NCI-H2196 treated with DMSO at 0.1 percent for 48 hours (cell line): ENCODE data around the gene HERC4.
A peak's percentile ranks its signal among the peaks of the same experiment; 100 is the strongest.

ENCODE experiments used
- DNase-seq: peaks from one replicate; lab custom pipeline; 2025; ENCODE audit not compliant: unreplicated experiment; lab: John Stamatoyannopoulos, UW

HERC4 gene

GRCh38 chr10:68074775-68075549 is at the start of gene HERC4:
Gene HERC4 (minus strand): TSS chr10:68075283. CDS start chr10:68073108, 2,175 bp downstream.
- DNase-seq, result peak; percentile 65

GRCh38 chr10:68124718-68125117 is 49.6 kb upstream of the HERC4 start:
- no peak for DNase-seq

- no peak for DNase-seq
These were observed 46.8 kb upstream of the HERC4 start for GRCh38 chr10:68121852-68122251.

DNA sequence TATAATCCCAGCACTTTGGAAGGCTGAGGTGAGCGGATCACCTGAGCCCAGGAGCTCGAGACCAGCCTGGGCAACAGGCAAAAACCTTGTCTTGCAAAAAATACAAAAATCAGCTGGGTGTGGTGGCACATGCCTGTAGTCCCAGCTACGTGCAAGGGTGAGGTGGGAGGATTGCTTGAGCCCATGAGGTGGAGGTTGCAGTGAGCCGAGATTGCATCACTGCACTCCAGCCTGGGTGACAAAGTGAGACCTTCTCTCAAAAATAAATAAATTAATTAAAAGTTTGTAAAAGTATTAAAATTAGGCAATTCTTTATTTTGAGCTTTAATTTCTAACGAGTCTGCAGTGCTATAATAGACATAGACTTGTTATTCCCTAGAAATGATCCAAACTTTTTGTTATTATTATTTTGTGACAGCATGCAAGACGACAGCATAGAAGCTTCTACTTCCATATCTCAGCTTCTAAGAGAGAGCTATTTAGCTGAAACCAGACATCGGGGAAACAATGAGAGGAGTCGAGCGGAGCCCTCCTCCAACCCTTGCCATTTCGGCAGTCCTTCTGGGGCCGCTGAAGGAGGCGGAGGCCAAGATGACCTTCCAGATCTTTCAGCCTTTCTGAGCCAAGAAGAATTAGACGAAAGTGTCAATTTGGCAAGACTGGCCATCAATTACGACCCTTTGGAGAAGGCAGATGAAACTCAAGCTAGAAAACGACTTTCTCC is 46.1 kb upstream of the HERC4 start:
- no peak for DNase-seq

DNA sequence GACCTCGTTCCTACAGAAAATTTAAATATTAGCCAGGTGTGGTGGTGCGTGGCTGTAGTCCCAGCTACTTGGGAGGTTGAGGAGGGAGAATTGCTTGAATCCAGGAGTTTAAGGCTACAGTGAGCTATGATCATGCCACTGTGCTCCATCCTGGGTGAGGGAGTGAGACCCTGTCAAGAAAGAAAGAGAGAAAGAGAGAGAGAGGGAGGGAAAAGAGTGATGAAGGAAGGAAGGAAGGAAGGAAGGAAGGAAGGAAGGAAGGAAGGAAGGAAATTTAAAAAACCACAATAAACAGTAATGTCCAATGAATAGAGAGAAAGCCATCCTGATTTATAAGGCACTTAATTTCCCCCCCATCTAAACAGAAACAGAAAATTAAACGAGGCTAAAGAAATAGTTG is 43.6 kb upstream of the HERC4 start:
- DNase-seq, result no peak

GRCh38 chr10:68112837-68113236 is 37.8 kb upstream of the HERC4 start:
- DNase-seq, result no peak

GRCh38 chr10:68111584-68111983 is 36.5 kb upstream of the HERC4 start:
- DNase-seq, result no peak

- DNase-seq, result no peak
These were observed 34.9 kb upstream of the HERC4 start for GRCh38 chr10:68110027-68110426.

DNA sequence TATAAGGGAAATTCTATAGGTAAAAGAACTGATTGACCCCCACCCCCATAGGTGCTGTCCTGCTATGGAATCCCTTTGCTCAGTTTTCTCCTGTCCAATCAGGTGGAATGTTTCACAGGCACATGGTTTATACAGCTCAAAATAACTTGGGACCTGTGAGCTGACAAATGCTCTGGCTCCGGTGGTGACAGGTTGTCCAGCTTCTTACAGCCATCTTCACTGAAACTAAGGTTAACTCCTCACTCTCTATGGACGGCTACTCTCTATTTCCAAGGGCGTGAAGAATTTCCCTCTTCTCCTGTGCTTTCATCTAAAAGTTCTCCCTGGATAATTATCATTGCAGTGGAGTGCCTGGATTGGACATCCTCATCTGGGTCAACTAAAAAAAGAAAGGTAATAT is 34.2 kb upstream of the HERC4 start, which contains the start of gene MYPN:
Gene MYPN (plus strand): TSS at position 158 of the 400 bp plus-strand sequence. CDS start 11,951 bp downstream, outside the sequence.
- DNase-seq, result no peak

GRCh38 chr10:68108653-68109052 is 33.6 kb upstream of the HERC4 start:
- no peak for DNase-seq

GRCh38 chr10:68108051-68108450 is 33.0 kb upstream of the HERC4 start:
- DNase-seq, result no peak

DNA sequence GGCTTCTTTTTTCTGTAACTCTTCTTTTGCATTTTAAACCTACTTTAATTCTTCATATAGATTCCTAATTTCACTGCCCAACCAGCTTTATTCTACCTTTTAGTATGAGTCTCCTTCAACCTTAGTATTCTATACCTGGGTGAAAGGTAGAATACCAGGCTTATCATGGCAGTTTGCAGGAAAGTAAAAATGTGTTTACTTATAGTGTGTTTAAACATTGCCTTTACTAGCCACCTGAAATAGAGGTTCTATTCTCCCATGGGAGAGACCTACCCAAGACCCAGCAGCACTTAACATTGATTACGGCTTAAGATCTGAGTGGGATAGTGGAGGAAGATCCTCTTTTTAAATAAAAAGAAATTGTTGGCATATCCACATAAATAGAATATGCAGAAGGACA is 32.6 kb upstream of the HERC4 start:
- DNase-seq, result no peak

GRCh38 chr10:68106656-68107055 is 31.6 kb upstream of the HERC4 start:
- no peak for DNase-seq

DNA sequence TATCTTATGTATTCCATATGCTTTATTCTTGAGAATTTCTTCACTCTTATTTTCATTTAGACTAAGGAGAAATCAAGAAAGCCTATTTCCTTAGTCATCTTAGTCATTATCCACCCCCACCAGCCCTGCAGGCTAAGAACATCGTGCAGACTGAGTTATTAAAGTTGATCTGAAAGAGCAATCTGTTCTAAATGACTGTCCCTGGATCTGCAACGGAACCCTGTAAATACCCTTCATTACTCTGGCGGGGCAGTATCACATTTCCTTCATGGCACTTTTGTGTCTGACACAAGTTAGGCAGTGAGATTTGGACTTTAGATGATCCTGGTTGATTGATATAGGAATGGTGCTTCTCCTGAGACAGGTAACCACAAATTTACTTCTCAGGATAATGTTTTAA is 30.7 kb upstream of the HERC4 start:
- DNase-seq, result no peak

DNA sequence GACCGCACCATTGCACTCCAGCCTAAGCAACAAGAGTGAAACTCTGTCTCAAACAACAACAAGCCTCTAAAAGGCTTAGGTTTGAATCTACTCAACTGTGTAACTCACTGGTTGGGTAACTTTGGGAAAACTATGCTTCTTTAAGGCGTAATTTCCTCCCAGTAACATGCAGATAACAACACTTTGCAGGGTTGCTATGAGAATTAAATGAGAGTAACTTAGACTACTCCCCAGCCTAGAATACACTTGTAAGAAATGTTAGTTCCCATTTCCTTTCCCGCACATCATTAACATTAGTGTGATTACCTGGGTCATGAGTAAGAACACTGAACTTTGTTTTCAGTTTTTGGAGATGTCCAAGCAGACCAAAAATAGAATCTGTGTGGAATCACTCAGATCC is 28.8 kb upstream of the HERC4 start:
- DNase-seq, result no peak

- no peak for DNase-seq
These were observed 28.3 kb upstream of the HERC4 start for GRCh38 chr10:68103261-68103878.

GRCh38 chr10:68101066-68101465 is 26.0 kb upstream of the HERC4 start:
- no peak for DNase-seq

- no peak for DNase-seq
These were observed 24.7 kb upstream of the HERC4 start for GRCh38 chr10:68099736-68100135.

DNA sequence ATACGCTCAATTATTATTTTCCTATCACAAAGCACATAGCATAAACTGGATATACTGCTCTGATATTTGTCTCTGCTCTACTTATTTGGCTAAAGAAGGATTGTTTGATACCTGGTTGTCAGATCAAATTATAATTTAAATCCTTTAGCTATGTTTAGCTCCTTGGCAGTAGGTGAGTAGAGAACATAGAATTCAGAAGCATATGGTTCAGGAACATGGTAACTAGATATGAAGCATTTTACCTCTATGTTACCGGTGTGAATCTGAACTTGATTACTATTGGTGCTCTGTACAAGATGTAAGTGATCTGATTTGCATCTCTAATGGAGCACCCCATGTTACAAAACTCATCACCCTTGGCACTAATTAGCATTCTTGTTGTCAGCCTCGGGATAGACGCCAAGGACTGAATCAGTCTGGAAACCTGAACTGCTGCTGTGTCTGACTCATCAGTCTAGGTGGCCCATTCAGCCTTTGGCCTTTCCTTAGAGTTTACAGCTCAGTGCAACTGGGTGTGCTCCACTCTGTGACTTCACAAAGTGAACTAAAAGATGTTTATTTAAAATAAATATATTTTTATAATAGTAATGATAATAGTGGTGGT is 21.9 kb upstream of the HERC4 start:
- peak; percentile 19 for DNase-seq

DNA sequence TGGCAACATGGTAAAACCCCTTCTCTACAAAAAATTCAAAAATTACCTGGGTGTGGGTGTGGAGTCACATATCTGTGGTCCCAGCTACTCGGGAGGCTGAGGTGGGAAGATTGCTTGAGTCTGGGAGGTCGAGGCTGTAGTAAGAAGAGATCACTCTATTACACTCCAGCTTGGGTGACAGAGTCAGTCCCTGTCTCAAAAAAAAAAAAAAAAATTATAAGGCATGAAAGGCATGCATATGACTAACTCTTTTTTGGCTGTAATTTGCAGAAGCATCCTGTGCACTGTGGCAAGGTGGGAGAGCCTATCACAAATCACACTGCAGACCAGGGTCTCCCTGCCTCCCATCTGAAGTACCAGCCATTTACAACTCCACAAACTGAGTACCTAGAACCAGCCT is 20.1 kb upstream of the HERC4 start:
- no peak for DNase-seq

DNA sequence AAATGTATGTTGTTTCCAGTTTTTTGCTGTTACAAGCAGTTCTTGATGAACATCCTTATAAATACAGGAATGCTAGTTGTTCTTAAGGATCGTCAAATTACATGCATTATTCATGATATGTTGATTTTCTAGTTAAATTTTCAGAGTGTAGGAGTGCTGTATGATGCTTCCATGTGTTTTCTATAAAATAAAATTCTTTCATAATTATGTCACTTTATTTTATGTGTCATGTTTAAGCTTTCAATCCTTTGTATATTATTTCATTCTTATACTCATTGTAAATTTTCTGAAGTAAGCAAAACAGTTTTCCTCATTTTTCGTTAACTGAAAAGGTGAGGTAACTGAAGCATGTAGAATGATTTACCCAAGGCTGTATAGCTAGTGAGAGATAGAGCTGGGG is 17.4 kb upstream of the HERC4 start:
- no peak for DNase-seq

- no peak for DNase-seq
These were observed 15.5 kb upstream of the HERC4 start for GRCh38 chr10:68090586-68090985.
